ENCODE measurements around the gene ILKAP.

Gene ILKAP

GRCh38 chr2:238141541-238142318, 61.8 kb downstream of the ILKAP start:
- H4K20me1 ChIP-seq (ENCODE audit: insufficient read depth, low read length), result no peaks in the 10 kb centered on the region
- H3K79me2 ChIP-seq (ENCODE audit: low read length), result no peaks in the 10 kb centered on the region
- no peak overlapping the region for H2AFZ ChIP-seq (ENCODE audit: low read length)
- TF ChIP-seq CTCF (IDR thresholded peaks at IDR 0.05; ENCODE audit: low read length) (no peak), EZH2 (optimal IDR thresholded peaks at IDR 0.05; ENCODE audit: low read depth, low read length) (no peak), EZH2phosphoT487 (IDR thresholded peaks at IDR 0.05; ENCODE audit: low read length) (no peak)
- H3K9me3 ChIP-seq (replicated peaks; ENCODE audit: insufficient read depth, low read length), result no peaks in the 10 kb centered on the region
- DNase-seq, result no peak
- no peak overlapping the region for H3K9ac ChIP-seq (ENCODE audit: low read length)
- no peaks in the 10 kb centered on the region for H3K4me1 ChIP-seq (ENCODE audit: low read length)
- no peak overlapping the region for H3K4me2 ChIP-seq (ENCODE audit: low read depth, low read length)
- no peak overlapping the region for H3K27ac ChIP-seq (ENCODE audit: low read length)
- H3K27me3 ChIP-seq (replicated peaks; ENCODE audit: insufficient read depth, low read length), result no peaks in the 10 kb centered on the region
- H3K9me2 ChIP-seq (replicated peaks; ENCODE audit: insufficient read depth, low read length), result no peaks in the 10 kb centered on the region
- H3F3A ChIP-seq (ENCODE audit: insufficient read depth, low read length), result no peaks in the 10 kb centered on the region
- H3K4me3 ChIP-seq (ENCODE audit: low read length), result no peak overlapping the region
- no peaks in the 10 kb centered on the region for H3K36me3 ChIP-seq (replicated peaks; ENCODE audit: insufficient read depth, low read length)

- H2AFZ ChIP-seq (ENCODE audit: low read length), result no peak overlapping the region
- TF ChIP-seq EZH2 (optimal IDR thresholded peaks at IDR 0.05; ENCODE audit: low read depth, low read length) (no peak), CTCF (IDR thresholded peaks at IDR 0.05; ENCODE audit: low read length) (no peak), EZH2phosphoT487 (IDR thresholded peaks at IDR 0.05; ENCODE audit: low read length) (no peak)
- no peaks in the 10 kb centered on the region for H3K9me3 ChIP-seq (replicated peaks; ENCODE audit: insufficient read depth, low read length)
- no peak overlapping the region for H3K4me3 ChIP-seq (ENCODE audit: low read length)
- no peaks in the 10 kb centered on the region for H3K9me2 ChIP-seq (replicated peaks; ENCODE audit: insufficient read depth, low read length)
- no peaks in the 10 kb centered on the region for H3K4me1 ChIP-seq (ENCODE audit: low read length)
- no peak overlapping the region for H3K27ac ChIP-seq (ENCODE audit: low read length)
- no peaks in the 10 kb centered on the region for H3K36me3 ChIP-seq (replicated peaks; ENCODE audit: insufficient read depth, low read length)
- no peak overlapping the region for H3K9ac ChIP-seq (ENCODE audit: low read length)
- H3K4me2 ChIP-seq (ENCODE audit: low read depth, low read length), result no peak overlapping the region
- no peaks in the 10 kb centered on the region for H3K79me2 ChIP-seq (ENCODE audit: low read length)
- H3K27me3 ChIP-seq (replicated peaks; ENCODE audit: insufficient read depth, low read length), result no peaks in the 10 kb centered on the region; the same call in 1 of the 2 replicates
- H3F3A ChIP-seq (ENCODE audit: insufficient read depth, low read length), result no peaks in the 10 kb centered on the region
- no peak for DNase-seq
- H4K20me1 ChIP-seq (ENCODE audit: insufficient read depth, low read length), result no peaks in the 10 kb centered on the region
Measured at GRCh38 chr2:238140721-238141540, 62.6 kb downstream of the ILKAP start.

GRCh38 chr2:238140040-238140439, 63.5 kb downstream of the ILKAP start:
- H3K4me3 ChIP-seq (ENCODE audit: low read length), result peak overlapping the region; percentile 49; the same call in 1 of the 2 replicates
- H3F3A ChIP-seq (ENCODE audit: insufficient read depth, low read length), result no peaks in the 10 kb centered on the region
- no peaks in the 10 kb centered on the region for H3K36me3 ChIP-seq (replicated peaks; ENCODE audit: insufficient read depth, low read length)
- H3K27ac ChIP-seq (ENCODE audit: low read length), result no peak overlapping the region
- H3K9ac ChIP-seq (ENCODE audit: low read length), result no peak overlapping the region
- no peaks in the 10 kb centered on the region; the same call in 1 of the 2 replicates for H3K27me3 ChIP-seq (replicated peaks; ENCODE audit: insufficient read depth, low read length)
- DNase-seq, result no peak
- H3K4me1 ChIP-seq (ENCODE audit: low read length), result no peaks in the 10 kb centered on the region
- no peaks in the 10 kb centered on the region for H3K9me3 ChIP-seq (replicated peaks; ENCODE audit: insufficient read depth, low read length)
- H3K4me2 ChIP-seq (ENCODE audit: low read depth, low read length), result peak overlapping the region; percentile 97
- no peaks in the 10 kb centered on the region for H3K9me2 ChIP-seq (replicated peaks; ENCODE audit: insufficient read depth, low read length)
- H2AFZ ChIP-seq (ENCODE audit: low read length), result peak overlapping the region; percentile 80
- H3K79me2 ChIP-seq (ENCODE audit: low read length), result no peaks in the 10 kb centered on the region
- TF ChIP-seq EZH2 (optimal IDR thresholded peaks at IDR 0.05; ENCODE audit: low read depth, low read length) (no peak), CTCF (IDR thresholded peaks at IDR 0.05; ENCODE audit: low read length) (no peak), EZH2phosphoT487 (IDR thresholded peaks at IDR 0.05; ENCODE audit: low read length) (no peak)
- H4K20me1 ChIP-seq (ENCODE audit: insufficient read depth, low read length), result no peaks in the 10 kb centered on the region

Measured in MM.1S (cell line).